HG03457 (cell line): ENCODE data around the gene COL5A3.
"Not testable (repeated sequence)": the region's sequence is repeated elsewhere in the genome, so short reads cannot be mapped to it uniquely, and the experiment has no call there.

Experiments used
- ATAC-seq: cut with Tn5 transposase; IDR thresholded peaks from one replicate; pipeline ENCODE4 v1.9.1; 2021; ENCODE audit warnings: moderate number of reproducible peaks; ENCODE audit not compliant: unreplicated experiment

The COL5A3 gene

GRCh38 chr19:10010247-10010691 is at the start of gene COL5A3:
COL5A3 (minus strand) TSS chr19:10010504; CDS start chr19:10010385, 119 bp downstream.
- ATAC-seq: no peak

- no peak for ATAC-seq
Observed at GRCh38 chr19:10052602-10053360, 42.5 kb upstream of the COL5A3 start.

DNA sequence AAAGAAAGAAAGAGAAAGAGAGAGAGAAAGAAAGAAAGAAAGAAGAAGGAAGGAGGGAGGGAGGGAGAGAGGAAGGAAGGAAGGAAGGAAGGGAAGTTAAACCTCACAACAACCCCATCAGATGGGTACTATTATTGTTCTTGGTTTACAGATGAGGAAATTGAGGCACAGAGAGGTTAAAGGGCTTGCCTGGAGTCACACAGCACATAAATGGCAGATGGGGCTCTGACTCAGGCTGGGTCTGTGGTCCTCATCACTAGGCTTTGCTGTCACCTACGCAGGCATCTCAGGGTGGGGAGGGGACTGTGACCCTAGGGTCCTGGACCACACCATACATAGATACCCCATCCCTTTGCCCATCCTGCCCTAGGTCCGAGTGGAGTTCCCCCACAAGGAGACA is 39.3 kb upstream of the COL5A3 start:
- ATAC-seq: no peak

GRCh38 chr19:10045371-10045770 is 35.1 kb upstream of the COL5A3 start:
- ATAC-seq: no peak

DNA sequence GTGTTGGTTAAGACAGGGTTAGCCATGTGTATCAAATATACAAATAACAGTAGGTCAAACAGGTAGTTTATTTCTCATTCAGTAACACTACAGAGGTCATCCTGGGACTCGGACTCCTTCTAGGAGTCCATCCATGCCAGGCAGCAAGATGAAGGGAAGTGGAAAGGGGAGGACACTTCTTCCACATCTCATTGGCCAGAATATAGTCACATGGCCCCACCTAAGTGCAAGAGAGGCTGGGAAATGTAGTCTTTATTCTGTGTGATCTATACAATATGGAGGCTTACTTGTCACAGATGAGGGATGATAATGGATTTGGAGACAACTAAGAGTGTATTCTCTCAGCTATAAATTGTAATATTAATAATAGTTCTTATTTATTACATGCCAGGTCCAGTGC is 34.1 kb upstream of the COL5A3 start:
- no peak for ATAC-seq

DNA sequence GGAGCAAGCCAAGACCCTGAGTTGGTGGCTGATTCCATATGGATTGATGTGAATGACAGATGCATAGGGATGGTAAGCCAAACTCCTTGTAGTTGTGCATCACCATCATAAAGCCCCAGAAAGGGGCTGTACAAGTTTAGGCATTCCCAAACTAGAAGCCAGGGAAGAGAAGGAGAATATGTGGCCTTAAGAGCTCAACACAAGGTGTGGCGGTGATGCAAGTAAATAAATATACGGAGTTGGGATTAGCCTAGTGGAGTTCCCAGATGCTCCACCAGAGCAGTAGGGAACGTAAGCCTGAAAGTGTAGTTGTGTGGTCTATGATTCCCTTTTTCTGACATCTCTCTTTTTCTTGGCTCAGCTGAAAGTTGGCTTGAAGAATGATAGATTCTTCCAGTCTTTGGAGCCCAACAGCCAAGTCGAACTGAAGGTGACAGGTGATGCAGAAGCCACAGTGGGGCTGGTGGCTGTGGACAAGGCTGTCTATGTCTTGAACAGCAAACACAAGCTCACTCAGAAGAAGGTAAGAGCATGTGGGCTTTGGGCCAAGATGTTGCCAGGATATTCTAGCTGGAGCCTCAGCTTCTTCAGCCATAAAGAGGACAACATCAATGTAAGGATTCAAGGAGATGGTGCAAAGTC is 33.1 kb upstream of the COL5A3 start:
- no peak for ATAC-seq

DNA sequence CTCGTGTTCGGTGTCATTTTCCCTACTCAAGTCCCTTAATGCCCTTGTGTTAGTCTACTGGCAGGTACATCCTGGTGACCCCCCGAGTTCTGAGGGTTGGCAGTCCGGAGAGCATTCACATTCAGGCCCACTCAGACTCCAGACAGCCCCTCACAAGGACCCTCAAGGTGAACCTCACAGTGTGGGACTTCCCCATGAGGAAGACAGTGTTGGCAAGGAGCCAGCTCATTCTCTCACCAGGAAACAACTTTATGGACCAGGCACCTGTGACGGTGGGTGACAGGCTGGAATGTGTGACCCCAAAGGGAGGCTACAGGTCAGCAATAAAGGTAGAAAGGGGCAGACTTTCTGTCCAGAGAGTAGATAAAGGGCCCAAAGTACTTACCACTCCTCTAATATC is 27.5 kb upstream of the COL5A3 start:
- no peak for ATAC-seq

- ATAC-seq: no peak
Observed at GRCh38 chr19:10037367-10037766, 27.1 kb upstream of the COL5A3 start.

GRCh38 chr19:10036601-10037071 is 26.3 kb upstream of the COL5A3 start:
- ATAC-seq: no peak

GRCh38 chr19:10033614-10034013 is 23.3 kb upstream of the COL5A3 start:
- no peak for ATAC-seq

DNA sequence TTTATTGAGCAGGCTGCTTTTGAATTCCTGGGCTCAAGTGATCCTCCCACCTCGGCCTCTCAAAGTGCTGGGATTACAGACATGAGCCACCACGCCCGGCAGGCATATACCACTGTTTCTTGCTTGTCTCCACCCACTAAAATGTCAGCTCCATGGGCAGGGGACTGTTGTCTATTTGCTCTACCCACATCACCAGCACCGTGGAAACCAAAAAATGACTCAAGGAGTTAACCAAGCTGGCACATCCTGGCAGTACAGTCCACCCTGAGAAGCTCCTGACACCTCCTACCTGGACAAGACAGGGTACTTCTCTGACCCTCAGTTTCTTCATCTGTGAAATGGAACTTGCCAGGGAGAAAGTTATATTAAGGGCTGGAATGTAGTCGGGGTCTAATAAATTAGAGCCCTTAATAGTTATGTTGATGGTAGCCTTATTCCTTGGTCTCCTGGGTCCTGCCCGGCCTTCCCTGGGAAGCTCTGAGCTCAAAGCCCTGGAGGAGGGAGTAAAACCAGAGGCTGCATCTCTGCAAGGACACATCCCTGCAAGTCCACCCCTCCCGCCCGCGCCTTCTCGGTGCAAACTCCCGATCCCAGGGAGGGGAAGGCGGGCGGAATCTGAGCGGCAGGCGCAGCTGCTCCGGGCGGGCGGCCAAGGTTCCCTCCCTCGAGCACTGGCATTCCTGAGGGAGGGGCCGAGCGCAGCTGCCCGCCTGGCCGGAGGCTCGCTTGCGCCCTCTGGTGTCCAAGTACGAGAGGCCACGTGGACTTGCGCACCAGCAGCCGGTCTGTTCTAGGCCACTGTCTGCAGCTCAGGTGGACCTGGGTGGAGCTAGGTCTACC is 17.1 kb upstream of the COL5A3 start:
- no peak for ATAC-seq

- ATAC-seq: no peak
Observed at GRCh38 chr19:10026744-10027143, 16.4 kb upstream of the COL5A3 start.

- ATAC-seq: not testable (repeated sequence)
Observed at GRCh38 chr19:10023096-10023495, 12.8 kb upstream of the COL5A3 start.

GRCh38 chr19:10021863-10022262 is 11.6 kb upstream of the COL5A3 start:
- ATAC-seq: no peak

GRCh38 chr19:10021446-10021845 is 11.1 kb upstream of the COL5A3 start:
- ATAC-seq: no peak

DNA sequence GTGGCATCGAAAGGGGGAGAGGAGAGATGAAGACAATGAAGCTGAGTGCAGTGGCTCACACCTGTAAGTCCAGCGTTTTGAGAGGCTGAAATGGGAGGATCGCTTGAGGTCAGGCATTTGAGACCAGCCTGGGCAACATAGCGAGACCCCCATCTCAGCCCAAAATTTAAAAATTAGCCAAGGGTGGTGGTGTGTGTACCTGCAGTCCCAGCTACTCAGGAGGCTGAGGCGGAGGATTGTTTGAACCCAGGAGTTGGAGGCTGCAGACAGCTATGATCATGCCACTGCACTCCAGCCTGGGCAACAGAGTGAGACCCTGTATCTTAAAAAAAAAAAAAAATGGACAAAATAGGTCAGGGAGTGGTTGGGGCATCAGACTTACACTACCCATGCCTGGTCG is 10.5 kb upstream of the COL5A3 start:
- no peak for ATAC-seq

DNA sequence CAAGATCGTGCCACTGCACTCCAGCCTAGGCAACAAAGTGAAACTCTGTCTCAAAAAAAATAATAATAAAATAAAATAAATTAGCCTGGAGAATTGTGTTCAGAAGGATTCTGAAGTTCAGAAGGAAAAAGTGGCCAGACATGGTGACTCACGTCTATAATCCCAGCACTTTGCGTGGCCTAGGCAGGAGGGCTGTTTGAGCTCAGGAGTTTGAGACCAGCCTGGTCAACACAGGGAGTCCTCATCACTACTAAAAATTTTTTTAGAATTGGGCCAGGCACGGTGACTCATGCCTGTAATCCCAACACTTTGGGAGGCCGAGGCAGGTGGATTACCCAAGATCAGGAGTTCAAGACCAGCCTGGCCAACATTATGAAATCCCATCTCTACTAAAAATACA is 8.9 kb upstream of the COL5A3 start:
- no peak for ATAC-seq

DNA sequence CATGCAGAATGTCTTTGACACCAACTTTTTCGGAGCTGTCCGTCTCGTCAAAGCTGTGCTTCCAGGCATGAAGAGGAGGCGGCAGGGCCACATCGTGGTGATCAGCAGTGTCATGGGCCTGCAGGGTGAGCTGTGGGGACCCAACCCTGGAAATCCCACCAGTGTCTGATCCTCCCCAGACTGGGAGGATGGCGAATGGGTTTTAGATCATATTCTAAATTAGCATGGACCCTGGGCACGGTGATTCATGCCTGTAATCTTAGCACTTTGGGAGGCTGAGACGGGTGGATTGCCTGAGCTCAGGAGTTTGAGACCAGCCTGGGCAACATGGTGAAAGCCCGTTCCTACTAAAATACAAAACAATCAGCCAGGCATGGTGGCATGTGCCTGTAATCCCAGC is 8.5 kb upstream of the COL5A3 start:
- ATAC-seq: no peak

- no peak for ATAC-seq
Observed at GRCh38 chr19:10018263-10018662, 8.0 kb upstream of the COL5A3 start.

DNA sequence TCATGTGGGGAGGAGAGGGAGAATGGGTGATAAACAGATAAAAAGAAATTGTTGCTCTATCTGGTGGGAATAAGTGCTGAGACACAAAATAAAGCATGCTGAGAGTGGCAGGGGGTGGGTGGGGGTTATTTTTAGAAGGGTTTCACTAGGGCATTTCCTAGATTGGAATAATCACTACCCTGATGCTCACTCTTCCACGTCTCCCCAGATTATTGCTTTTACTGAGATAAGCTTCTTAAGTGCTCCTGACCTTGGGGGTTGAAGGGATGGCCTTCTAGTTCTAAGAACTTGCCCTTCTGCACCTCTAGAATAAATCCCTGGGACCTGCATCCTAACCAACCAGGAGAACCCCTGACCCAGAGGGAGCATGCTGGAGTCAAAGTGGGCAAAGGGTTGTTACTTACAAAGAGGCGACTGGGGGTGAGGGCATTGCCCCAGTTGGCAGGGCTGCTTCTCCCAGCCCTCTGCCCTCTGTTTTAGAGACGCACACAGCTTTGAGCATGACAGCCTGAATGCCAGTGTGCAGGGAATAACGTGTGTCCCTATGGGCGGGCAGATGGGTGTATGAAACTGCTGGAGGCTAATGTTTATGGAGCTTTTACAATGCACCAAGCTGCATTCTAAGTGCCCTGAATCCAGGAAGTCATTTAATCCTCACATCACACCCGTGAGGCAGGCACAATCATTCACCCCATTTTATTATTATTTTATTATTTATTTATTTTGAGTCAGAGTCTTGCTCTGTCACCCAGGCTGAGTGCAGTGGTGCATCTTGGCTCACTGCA is 3.7 kb upstream of the COL5A3 start:
- ATAC-seq: no peak

- ATAC-seq: no peak
Observed at GRCh38 chr19:10013316-10013715, 3.0 kb upstream of the COL5A3 start, which contains the start of gene RDH8. RDH8 (plus strand) TSS chr19:10013483; CDS start chr19:10013498, 15 bp downstream.
